H1 (cell line): ENCODE measurements around the gene OAT. TPM values are rescaled to one million over a fixed set of nuclear protein-coding genes. Genes with fewer than 3 reads are reported as not detected.
A peak's percentile ranks its signal among the peaks of the same experiment; 100 is the strongest.

Experiments
- MAX ChIP-seq: IDR thresholded peaks from 2 replicates; pipeline ENCODE4 v1.6.1; 2012; ENCODE audit warnings: inconsistent platforms
- POLR2A ChIP-seq, 2 experiments: IDR thresholded peaks; 1 replicate in 1 of 2; 2 replicates in 1 of 2; pipeline ENCODE4 v1.6.1; 2011; ENCODE audit warnings: low read depth in 2 of 2, low read length in 2 of 2, mild to moderate bottlenecking in 2 of 2; ENCODE audit errors: control extremely low read depth in 1 of 2
- RBBP5 ChIP-seq: IDR thresholded peaks from 2 replicates; pipeline ENCODE4 v1.7.1; 2012; ENCODE audit warnings: low read depth, mild to moderate bottlenecking, inconsistent platforms, low read length, moderate library complexity, borderline replicate concordance
- polyA plus RNA-seq, 7 experiments: library from polyadenylated mRNA; depleted of rRNA in 3 of 7; stranded (reverse) in 5 of 7; unstranded in 2 of 7; fragments of >200 nt in 5 of 7; fragments of 200-250 nt in 2 of 7; gene quantifications; 1 replicate in 5 of 7; 2 replicates in 1 of 7; 4 replicates in 1 of 7; pipeline versions ENCODE4 v1.2.1 to v1.2.3, GENCODE V29; 2011 to 2013; ENCODE audit warnings: missing spikeins in 2 of 7, mixed read lengths in 2 of 7
- total RNA-seq: library from RNA; stranded (reverse); fragmentation: NEBNext Ultra II Directional; extraction: Animal tissue kit (Norgen Biotek cat#: 25700); gene quantifications from 2 replicates; pipeline ENCODE4 v1.2.1, GENCODE V29; 2021

The OAT gene
- total and polyA plus RNA-seq, 2 of the 8 experiments (the other 6 are each of a cell fraction or from before 2014, with no cell fraction given) = 67.8 to 121 TPM

GRCh38 chr10:124354411-124355382 is 64.0 kb downstream of the OAT start (continued):
- no peak for TF ChIP-seq RBBP5
- peak; percentile 53; the same call in 1 of the 2 replicates for TF ChIP-seq MAX
- no peak for TF ChIP-seq POLR2A (IDR thresholded peaks at IDR 0.05; ENCODE audit: control extremely low read depth in 1 of 2, low read depth in 2 of 2, low read length in 2 of 2)
